HG03064 (cell line): ENCODE results near the gene CEP112.

Experiments
- ATAC-seq: cut with Tn5 transposase; IDR thresholded peaks from one replicate; pipeline ENCODE4 v1.9.1; 2021; ENCODE audit warnings: low read depth; ENCODE audit not compliant: unreplicated experiment

CEP112 gene

GRCh38 chr17:66211047-66211810 is 19.3 kb upstream of the CEP112 start:
- no peak for ATAC-seq

DNA sequence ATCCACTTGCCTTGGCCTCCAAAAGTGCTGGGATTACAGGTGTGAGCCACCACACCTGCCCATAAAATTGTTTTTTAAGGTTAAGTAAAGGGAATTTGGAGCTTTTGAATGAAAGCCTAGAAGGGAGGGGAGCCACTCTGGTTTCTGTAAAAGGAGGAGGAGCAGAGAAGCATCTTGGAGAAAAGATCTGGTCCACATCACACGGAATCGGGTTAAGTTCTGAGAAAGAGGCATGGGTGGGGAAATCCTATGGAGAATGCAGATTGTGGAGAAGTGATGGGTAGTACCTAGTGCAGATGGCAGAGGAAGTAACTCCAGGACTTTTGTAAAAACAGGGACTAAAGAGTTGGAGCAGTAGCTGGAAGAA is 18.3 kb upstream of the CEP112 start:
- ATAC-seq, result no peak

GRCh38 chr17:66207936-66208335 is 16.0 kb upstream of the CEP112 start:
- ATAC-seq, result no peak

DNA sequence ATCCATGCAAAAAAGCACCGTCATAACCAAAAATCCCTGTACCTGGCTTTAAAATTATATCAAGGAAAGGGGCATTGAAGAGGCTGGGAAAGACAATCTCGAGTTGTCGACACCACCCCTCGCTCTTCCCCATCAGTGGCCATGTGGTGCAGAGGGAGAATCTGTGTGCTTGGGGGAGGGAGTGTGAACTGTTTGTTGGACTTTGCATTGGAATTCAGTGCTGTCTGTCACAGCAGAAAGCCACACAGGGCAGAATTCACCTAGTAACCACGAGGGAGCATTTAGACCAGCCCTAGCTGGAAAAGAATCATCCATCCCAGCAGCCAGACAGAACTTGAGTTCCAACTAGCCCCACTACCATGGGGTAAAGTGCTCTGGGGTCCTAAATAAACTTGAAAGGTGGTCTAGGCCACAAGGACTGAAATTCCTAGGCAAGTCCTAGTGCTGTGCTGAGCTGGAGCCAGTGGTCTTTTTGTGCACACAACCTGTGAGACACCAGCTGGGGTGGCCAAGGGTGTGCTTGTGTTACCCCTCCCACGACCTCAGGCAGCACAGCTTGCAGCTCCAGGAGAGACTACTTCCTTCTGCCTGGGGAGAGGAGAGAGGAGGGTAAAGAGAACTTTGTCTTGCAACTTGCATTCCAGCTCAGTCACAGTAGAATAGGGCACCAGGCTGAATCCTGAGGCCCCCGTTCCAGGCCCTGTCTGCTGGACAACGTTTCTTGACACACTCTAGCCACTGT is 11.5 kb upstream of the CEP112 start:
- ATAC-seq, result no peak

DNA sequence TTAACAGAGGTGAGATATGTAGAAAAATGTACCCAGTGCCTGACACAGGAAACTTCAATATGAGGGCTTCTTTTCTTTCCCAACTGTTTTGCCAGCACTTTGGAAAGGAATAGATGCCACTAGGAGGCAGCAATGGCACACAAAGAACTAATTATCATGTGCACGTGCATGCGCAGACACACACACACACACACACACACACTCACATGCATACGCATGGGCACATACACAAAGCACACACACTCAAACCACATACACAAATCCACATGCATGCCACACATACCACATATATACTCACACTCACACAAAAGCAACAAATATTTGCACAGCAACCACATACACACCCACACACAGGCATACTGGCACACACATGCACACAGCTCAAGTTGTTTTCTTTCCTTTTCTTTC is 8.8 kb upstream of the CEP112 start:
- ATAC-seq, result no peak

- ATAC-seq, result no peak
Measured at GRCh38 chr17:66198242-66198641, 6.3 kb upstream of the CEP112 start.

- no peak for ATAC-seq
Measured at GRCh38 chr17:66192378-66192687, 400 bp upstream of the CEP112 start.

DNA sequence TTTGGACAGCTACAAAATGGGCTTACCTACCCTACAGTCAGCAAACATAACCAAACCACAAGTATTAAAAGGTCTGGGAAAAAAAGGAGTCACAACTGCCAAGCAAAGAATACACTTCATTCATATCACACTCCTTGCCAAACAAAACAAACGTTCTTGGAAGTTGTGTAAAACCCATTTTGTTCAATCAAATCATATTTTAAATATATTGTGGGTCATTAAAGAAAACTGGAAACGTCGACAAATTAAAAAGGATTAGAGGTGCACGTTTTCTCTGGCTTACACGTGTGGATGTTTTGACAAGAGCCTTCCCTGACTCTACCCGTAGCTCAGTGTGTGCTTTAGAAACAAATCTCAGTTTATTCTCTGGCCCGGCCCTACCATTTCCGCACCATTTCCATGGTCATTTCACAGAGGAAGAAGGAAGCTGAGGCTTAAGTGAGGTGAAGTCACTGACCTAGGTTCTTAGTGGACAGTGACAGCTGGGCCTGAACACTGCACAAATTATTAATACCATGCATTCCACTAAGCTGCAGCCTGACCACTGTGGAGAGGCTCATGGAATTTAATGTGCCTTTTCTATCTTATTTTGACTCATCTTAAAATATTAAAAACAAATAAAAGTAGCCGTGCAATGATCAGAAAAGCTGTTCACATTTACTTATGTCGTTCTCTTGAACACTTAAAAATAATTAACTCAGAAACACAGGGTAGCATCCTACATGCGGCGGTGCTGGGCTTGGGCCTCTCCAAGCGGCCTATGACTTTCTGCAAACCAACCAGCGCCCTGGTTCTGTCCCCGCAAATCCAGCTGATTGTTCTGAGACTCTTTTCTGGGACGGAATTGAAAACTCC is 968 bp downstream of the CEP112 start:
- ATAC-seq, result no peak

- ATAC-seq, result no peak
Measured at GRCh38 chr17:66187718-66188117, 4.2 kb downstream of the CEP112 start.

GRCh38 chr17:66185862-66186261 is 6.1 kb downstream of the CEP112 start:
- no peak for ATAC-seq

- ATAC-seq, result no peak
Measured at GRCh38 chr17:66184392-66184791, 7.5 kb downstream of the CEP112 start.

DNA sequence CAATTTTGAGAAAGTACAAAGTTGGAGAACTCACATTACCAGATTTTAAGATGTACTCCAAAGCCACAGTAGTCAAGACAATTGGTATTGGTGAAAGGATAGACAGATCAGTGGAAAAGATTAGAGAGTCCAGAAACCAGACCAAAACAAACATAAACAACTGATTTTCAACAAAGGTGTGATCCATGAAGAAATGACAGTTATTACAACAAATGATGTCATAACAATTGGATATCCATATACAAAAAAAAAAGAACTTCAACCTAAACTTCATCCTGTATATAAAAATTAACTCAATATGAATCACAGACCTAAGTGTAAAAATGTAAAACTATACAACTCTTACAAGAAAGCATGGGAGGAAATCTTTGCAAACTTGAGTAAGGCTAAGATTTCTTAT is 8.4 kb downstream of the CEP112 start:
- ATAC-seq, result no peak

GRCh38 chr17:66178642-66179041 is 13.3 kb downstream of the CEP112 start:
- no peak for ATAC-seq

DNA sequence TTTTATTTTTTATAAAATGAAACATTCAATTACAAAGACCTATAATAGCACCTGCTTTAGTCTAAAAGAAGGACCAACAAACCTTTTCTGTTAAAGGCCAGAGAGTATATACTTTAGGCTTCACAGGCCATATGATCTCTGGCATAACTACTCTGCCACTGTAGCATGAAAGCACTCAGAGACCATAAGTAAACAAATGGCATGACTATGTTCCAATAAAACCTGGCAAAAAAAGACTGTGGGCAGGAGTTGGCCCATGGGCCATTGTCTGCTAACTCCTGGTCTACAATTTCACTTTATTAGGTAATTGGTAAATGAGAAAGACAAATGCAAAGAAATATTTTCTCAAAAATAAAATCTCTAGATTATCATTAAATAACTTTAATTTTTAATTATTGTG is 14.9 kb downstream of the CEP112 start:
- ATAC-seq, result no peak

DNA sequence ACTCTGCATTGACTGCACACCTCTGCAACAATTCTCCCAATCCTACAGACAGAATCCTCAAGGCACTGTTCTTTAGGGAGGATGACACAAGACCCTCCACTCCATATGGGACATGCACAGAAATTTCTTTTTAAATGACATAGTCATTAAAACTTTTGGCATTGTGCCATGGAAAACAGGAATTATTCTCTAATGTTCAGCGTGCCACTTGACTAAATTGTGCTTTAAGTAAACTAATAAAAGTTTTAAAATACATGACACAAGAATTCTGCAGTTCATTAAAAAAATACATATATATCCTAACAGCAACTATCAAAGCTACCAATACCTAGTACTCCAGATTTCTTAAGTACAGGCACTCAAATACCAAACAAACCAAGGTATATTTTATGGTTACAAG is 16.0 kb downstream of the CEP112 start:
- no peak for ATAC-seq

DNA sequence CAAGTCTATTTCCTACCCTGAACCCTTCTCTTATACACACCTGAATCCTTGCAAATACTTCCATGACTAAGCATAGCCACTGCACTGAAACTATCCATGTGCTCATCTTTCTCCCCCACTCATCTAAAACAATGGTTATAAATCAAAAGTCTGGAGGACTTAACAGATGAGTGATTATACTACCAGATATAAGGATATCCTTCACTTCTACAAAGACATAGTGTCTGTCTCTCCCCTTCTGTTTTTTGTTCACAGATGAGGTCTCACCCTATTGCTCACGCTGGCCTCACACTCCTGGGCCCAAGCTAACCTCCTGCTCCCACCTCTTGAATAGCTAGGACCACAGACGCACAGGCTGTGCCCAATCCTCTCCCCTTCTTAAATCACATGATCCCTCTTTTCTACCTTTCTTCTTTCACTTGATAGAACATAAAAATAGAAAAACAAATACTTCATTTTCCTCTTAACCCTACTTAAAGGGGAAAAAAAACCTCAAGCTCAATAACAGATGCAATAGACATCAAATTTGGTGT is 19.2 kb downstream of the CEP112 start:
- no peak for ATAC-seq

- ATAC-seq, result no peak
Measured at GRCh38 chr17:66172144-66172543, 19.8 kb downstream of the CEP112 start.

DNA sequence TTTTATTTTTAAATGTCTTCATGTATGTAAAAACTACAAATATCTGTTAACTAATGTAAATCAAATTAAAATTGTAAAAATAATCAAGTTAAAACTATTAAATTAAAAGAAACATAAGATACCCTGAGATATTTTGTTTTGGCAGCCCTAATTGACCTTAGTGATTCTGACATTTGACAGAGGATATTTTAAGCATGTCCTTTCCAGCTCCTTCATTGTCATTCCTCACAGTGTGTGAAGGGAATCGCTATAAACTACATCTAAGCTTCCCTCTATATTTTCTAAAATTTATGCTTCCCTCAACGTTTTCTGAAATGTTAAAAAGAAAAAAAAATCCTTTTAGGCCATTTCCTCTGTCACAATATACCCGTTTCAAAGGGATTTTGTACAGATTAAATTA is 20.2 kb downstream of the CEP112 start:
- no peak for ATAC-seq

DNA sequence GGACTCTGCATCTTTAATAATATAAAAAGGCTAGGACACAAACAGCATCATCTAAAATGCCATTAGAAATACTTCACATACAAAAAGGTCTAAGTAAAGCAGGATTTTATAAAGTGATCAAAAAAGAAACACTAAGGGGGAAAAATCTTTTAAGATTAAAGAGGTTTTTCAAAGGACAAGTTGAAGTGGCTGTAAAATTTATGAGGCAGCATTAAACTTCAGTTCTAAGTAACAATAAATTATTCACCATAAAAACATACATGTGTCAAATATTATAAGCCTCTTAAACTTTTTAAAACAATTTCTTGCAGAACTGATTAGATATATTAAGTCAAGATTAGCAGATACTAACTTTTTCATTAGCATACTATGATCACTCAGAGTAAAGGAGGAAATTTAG is 20.8 kb downstream of the CEP112 start:
- ATAC-seq, result no peak

DNA sequence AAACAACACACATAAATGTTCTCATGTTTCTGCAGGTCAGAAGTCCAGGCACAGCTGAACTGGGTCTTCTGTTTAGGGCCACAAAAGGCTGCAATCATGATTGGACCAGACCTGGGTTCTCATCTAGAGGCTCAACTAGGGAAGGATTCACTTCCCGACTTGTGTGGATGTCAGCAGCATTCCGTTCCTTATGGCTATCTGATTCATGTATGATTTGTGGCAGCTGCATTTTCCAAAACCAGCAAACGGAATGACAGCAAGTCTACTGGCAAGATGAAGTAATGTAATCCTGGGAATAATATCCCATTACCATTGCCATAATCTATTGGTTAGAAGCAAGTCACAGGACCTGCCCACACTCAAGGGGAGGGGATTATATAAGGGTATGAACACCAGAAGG is 22.1 kb downstream of the CEP112 start:
- ATAC-seq, result no peak

- ATAC-seq, result no peak
Measured at GRCh38 chr17:66167189-66167815, 24.6 kb downstream of the CEP112 start.
